Thoracic aorta (tissue), 2 donors: Measurements from ENCODE around the gene MTUS2. TPM values are rescaled to one million over a fixed set of nuclear protein-coding genes. Genes with fewer than 3 reads are reported as not detected.
"Not testable (repeated sequence)": the region's sequence is repeated elsewhere in the genome, so short reads cannot be mapped to it uniquely, and the experiment has no call there.

ENCODE experiments used
- ATAC-seq: fragments of 150-250 bp; one replicate; pipeline ENCODE4 v1.8.0; 2017; ENCODE audit warnings: low read depth; ENCODE audit not compliant: insufficient number of reproducible peaks, low FRiP score
- DNase-seq: peaks from one replicate; pipeline ENCODE4 v3.0.0-alpha.2; 2020; ENCODE audit warnings: low spot score
- H3K27ac ChIP-seq, 2 donors: fragments of 200-600 bp; sonication (generic); 1 replicate in 1 of 2; 2 replicates in 1 of 2; pipeline ENCODE4 v1.5.1; 2016; ENCODE audit warnings: mild to moderate bottlenecking in 2 of 2, moderate library complexity in 2 of 2
- H3K27me3 ChIP-seq: fragments of 200-600 bp; sonication (generic); replicated peaks from 2 replicates; pipeline ENCODE4 v1.6.0; 2016; ENCODE audit warnings: mild to moderate bottlenecking; ENCODE audit not compliant: insufficient read depth
- H3K36me3 ChIP-seq: fragments of 200-600 bp; sonication (generic); one replicate; pipeline ENCODE4 v1.5.1; 2016
- H3K4me1 ChIP-seq, 2 donors: fragments of 200-600 bp; sonication (generic); 1 replicate in 1 of 2; 2 replicates in 1 of 2; pipeline versions ENCODE4 v1.5.1 to v1.6.0; 2016; ENCODE audit warnings: low read depth in 2 of 2, mild to moderate bottlenecking in 1 of 2; ENCODE audit not compliant: control insufficient read depth in 1 of 2
- H3K4me3 ChIP-seq: fragments of 200-600 bp; sonication (generic); 2 replicates; pipeline ENCODE4 v1.5.1; 2016; ENCODE audit warnings: mild to moderate bottlenecking
- H3K9me3 ChIP-seq: fragments of 200-600 bp; sonication (generic); 2 replicates; pipeline ENCODE4 v1.5.1; 2016
- CTCF ChIP-seq: fragments of 200-600 bp; sonication (generic); IDR thresholded peaks from one replicate; pipeline ENCODE4 v1.5.1; 2019; ENCODE audit warnings: antibody characterized with exemption
- total RNA-seq, 2 donors: library from RNA; depleted of rRNA; stranded (reverse); fragments of >200 nt; gene quantifications; one replicate each; pipeline versions ENCODE4 v1.1.0 to v1.2.3, GENCODE V29; 2016

The MTUS2 gene
- total RNA-seq, 2 donors from 2014 or later = 14.9 to 26.4 TPM

DNA sequence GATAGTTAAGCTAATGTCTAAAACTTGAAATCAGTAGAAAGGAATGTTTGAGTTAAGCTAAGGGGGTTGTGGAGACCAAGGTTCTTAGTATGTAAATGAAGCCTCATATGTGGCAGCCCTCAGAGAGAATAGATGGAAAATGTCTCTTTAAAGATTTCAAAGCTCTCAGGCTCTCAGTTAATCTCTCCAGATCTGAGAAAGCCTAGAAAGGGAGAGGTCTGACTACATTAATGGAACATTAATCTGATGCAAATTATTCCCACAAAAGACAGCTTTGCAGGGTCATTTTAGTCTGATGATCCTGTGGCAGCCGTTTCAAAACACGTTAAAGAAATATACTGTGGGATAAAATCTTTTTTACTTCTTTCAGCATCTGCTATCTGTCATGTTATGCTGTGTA lies 508.4 kb downstream of the MTUS2 start:
- ATAC-seq (no peak), DNase-seq (no peak)
- H3K4me3 ChIP-seq = no peak overlapping the region
- no peaks in the 10 kb centered on the region for H3K9me3 ChIP-seq
- no peak overlapping the region for H3K27ac ChIP-seq
- H3K4me1 ChIP-seq = no peaks in the 10 kb centered on the region
- H3K27me3 ChIP-seq = no peaks in the 10 kb centered on the region
- TF ChIP-seq CTCF = no peak
- H3K36me3 ChIP-seq = no peaks in the 10 kb centered on the region

GRCh38 chr13:29336356-29336755 lies 516.2 kb downstream of the MTUS2 start:
- DNase-seq (no peak), ATAC-seq (no peak)
- Histone ChIP-seq H3K27me3 (no peaks in the 10 kb centered on the region), H3K9me3 (no peaks in the 10 kb centered on the region), H3K4me3 (no peak overlapping the region), H3K4me1 (no peaks in the 10 kb centered on the region), H3K36me3 (no peaks in the 10 kb centered on the region), H3K27ac (no peak overlapping the region)
- TF ChIP-seq CTCF = no peak

DNA sequence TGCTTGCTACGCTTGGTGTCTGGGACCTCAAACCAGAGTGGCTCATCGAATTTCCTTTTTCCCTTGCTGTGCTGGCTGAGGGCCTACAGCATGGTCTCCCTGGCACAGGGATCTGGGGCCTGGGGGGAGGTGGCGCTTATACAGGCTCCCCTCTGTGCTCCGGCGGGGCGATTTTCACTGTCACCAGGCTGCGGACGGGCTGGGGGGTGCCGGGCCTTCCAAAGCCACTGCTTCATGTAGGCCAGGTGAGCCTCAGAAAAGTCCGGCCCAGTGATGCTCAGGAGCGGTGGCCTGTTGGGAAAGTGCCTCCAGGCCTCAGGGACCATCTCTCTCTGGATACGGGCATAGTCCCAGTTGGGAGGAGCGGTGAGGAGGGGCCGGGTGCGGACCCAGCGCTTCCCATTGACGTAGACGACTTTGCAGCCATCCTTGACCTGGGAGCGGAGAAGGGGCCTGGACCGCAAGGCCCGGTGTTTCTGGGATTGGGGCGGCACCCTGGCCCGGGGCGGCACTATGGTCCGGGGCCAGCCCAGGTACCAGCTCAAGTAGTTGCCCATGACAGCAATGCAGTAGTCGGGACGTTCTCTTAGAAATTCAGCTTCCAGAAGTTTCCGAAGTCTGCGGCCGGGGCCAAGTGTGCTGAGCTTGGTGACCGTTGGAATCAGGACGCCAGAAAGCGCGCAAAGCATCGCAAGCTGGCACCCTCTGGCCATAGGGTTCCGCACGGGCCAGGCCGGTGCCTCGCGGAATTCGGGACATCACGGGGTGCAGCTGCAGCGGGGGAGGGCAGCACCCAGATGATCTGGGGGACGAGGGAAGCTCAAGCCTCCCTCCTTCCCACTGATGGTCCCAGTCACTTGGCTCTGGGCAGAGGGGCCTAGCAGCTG lies 519.5 kb downstream of the MTUS2 start:
- no peaks in the 10 kb centered on the region for H3K36me3 ChIP-seq
- H3K4me3 ChIP-seq = no peak overlapping the region
- H3K4me1 ChIP-seq = no peaks in the 10 kb centered on the region
- no peak for ATAC-seq
- no peak for TF ChIP-seq CTCF
- DNase-seq = no peak
- H3K27ac ChIP-seq = no peak overlapping the region
- no peaks in the 10 kb centered on the region for H3K27me3 ChIP-seq
- H3K9me3 ChIP-seq = no peaks in the 10 kb centered on the region

- not testable (repeated sequence) for H3K27ac ChIP-seq, H3K9me3 ChIP-seq
Observed at GRCh38 chr13:29345860-29346582, 525.9 kb downstream of the MTUS2 start.

GRCh38 chr13:29355029-29355428 lies 534.9 kb downstream of the MTUS2 start:
- TF ChIP-seq CTCF = no peak
- Histone ChIP-seq H3K4me1 (no peaks in the 10 kb centered on the region), H3K9me3 (no peaks in the 10 kb centered on the region), H3K27ac (no peak overlapping the region), H3K27me3 (no peaks in the 10 kb centered on the region), H3K4me3 (no peak overlapping the region), H3K36me3 (no peaks in the 10 kb centered on the region)
- ATAC-seq = no peak
- DNase-seq = no peak

More at GRCh38 chr13:29345860-29346582, 525.9 kb downstream of the MTUS2 start:
- not testable (repeated sequence) for H3K4me3 ChIP-seq, H3K27me3 ChIP-seq, H3K4me1 ChIP-seq, H3K36me3 ChIP-seq, DNase-seq, ATAC-seq
